Stromal cell of bone marrow (primary cell): Measurements from ENCODE around the gene CST4.
"Not testable (repeated sequence)": the region's sequence is repeated elsewhere in the genome, so short reads cannot be mapped to it uniquely, and the experiment has no call there.

Experiments
- DNase-seq: peaks from one replicate; pipeline ENCODE4 v3.0.0-alpha.2; 2012; ENCODE audit warnings: low read depth

Gene CST4

GRCh38 chr20:23688684-23689398, at the start of gene CST4:
TSS of gene CST4 (minus strand) at chr20:23689038. CDS start at chr20:23688969, 69 bp downstream.
- not testable (repeated sequence) for DNase-seq

GRCh38 chr20:23735391-23735790, 46.6 kb upstream of the CST4 start:
- DNase-seq, result not testable (repeated sequence)

- DNase-seq, result not testable (repeated sequence)
Observed at GRCh38 chr20:23734949-23735348, 46.1 kb upstream of the CST4 start.

GRCh38 chr20:23734440-23734839, 45.6 kb upstream of the CST4 start:
- DNase-seq, result not testable (repeated sequence)

- no peak for DNase-seq
Observed at GRCh38 chr20:23727016-23727415, 38.2 kb upstream of the CST4 start.

- DNase-seq, result no peak
Observed at GRCh38 chr20:23725102-23725501, 36.3 kb upstream of the CST4 start.

- DNase-seq, result not testable (repeated sequence)
Observed at GRCh38 chr20:23723659-23724307, 34.9 kb upstream of the CST4 start.

- not testable (repeated sequence) for DNase-seq
Observed at GRCh38 chr20:23722851-23723250, 34.0 kb upstream of the CST4 start.

GRCh38 chr20:23721962-23722361, 33.1 kb upstream of the CST4 start:
- DNase-seq, result no peak

GRCh38 chr20:23719351-23719750, 30.5 kb upstream of the CST4 start:
- not testable (repeated sequence) for DNase-seq

- not testable (repeated sequence) for DNase-seq
Observed at GRCh38 chr20:23711778-23712177, 22.9 kb upstream of the CST4 start.

GRCh38 chr20:23710771-23711170, 21.9 kb upstream of the CST4 start:
- DNase-seq, result no peak

- no peak for DNase-seq
Observed at GRCh38 chr20:23705895-23706294, 17.1 kb upstream of the CST4 start.

- DNase-seq, result no peak
Observed at GRCh38 chr20:23702021-23702420, 13.2 kb upstream of the CST4 start.

- no peak for DNase-seq
Observed at GRCh38 chr20:23700931-23701330, 12.1 kb upstream of the CST4 start.

- DNase-seq, result no peak
Observed at GRCh38 chr20:23697947-23698346, 9.1 kb upstream of the CST4 start.

GRCh38 chr20:23695068-23695395, 6.2 kb upstream of the CST4 start:
- not testable (repeated sequence) for DNase-seq

GRCh38 chr20:23694178-23695067, 5.6 kb upstream of the CST4 start:
- not testable (repeated sequence) for DNase-seq

GRCh38 chr20:23692725-23693619, 4.1 kb upstream of the CST4 start:
- peak; percentile 20 for DNase-seq

- DNase-seq, result no peak
Observed at GRCh38 chr20:23691675-23692074, 2.8 kb upstream of the CST4 start.

- DNase-seq, result no peak
Observed at GRCh38 chr20:23690581-23690980, 1.7 kb upstream of the CST4 start.

- DNase-seq, result no peak
Observed at GRCh38 chr20:23689399-23689690, 507 bp upstream of the CST4 start.
